GM13977 (cell line): ENCODE measurements around the gene ZNF19.

Experiments
- DNase-seq: peaks from one replicate; pipeline ENCODE4 v3.0.0; 2012; ENCODE audit warnings: low spot score
- CTCF ChIP-seq: IDR thresholded peaks from 2 replicates; pipeline ENCODE4 v1.5.1; 2012; ENCODE audit warnings: mild to moderate bottlenecking, control low read depth; ENCODE audit not compliant: insufficient read depth; ENCODE audit errors: extremely low read depth, missing control alignments
- in situ Hi-C: fragments of 300-500 bp; cut with MboI; formaldehyde crosslinking; loops from one replicate; pipeline ENCODE4 v1.12.0; 2022; ENCODE audit warnings: low sequenced_read_pairs, low pct_unique_long_range_greater_than_20kb, mixed read lengths, inconsistent platforms; ENCODE audit not compliant: unreplicated experiment

Gene ZNF19

GRCh38 chr16:71493213-71493612 lies 4.1 kb upstream of the ZNF19 start:
- in situ Hi-C loops, result no loop called here
- no peak for TF ChIP-seq CTCF
- no peak for DNase-seq

GRCh38 chr16:71492786-71493185 lies 3.7 kb upstream of the ZNF19 start:
- TF ChIP-seq CTCF, result no peak
- no peak for DNase-seq
- in situ Hi-C loops, result no loop called here

GRCh38 chr16:71491054-71491453 lies 1.9 kb upstream of the ZNF19 start:
- in situ Hi-C loops, result no loop called here

GRCh38 chr16:71490361-71490760 lies 1.2 kb upstream of the ZNF19 start:
- no peak for TF ChIP-seq CTCF
- in situ Hi-C loops, result no loop called here
- DNase-seq, result no peak

More at GRCh38 chr16:71491054-71491453, 1.9 kb upstream of the ZNF19 start:
- no peak for TF ChIP-seq CTCF
- no peak for DNase-seq

- no peak for TF ChIP-seq CTCF
- DNase-seq, result peak; percentile 79
- in situ Hi-C loops, result no loop called here
Observed at GRCh38 chr16:71484006-71484893, 4.9 kb downstream of the ZNF19 start.

GRCh38 chr16:71482569-71482968 lies 6.6 kb downstream of the ZNF19 start:
- in situ Hi-C loops, result no loop called here
- DNase-seq, result no peak
- no peak for TF ChIP-seq CTCF
